ENCODE results near the gene CLMN.
A peak's percentile ranks its signal among the peaks of the same experiment; 100 is the strongest.

Gene CLMN

DNA sequence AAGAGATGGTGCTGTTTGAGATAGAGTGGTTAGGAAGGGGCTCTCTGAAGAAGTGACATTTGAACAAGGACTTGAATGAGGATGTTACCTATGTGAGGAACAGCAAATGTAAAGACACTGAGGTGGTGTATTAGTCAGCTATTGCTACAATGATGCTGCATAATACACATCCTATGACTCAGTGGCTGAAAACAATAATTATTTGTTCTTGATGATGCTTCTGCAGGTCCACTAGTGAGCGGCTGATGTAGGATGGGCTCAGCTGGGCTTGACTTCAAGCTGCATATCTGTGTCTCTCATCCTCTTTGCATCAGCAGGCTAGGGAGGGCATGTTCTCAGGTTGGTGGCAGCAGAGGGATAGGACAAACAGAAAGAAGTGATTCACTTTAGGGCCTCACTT, 21.4 kb upstream of the CLMN start:
- no peak for DNase-seq

DNA sequence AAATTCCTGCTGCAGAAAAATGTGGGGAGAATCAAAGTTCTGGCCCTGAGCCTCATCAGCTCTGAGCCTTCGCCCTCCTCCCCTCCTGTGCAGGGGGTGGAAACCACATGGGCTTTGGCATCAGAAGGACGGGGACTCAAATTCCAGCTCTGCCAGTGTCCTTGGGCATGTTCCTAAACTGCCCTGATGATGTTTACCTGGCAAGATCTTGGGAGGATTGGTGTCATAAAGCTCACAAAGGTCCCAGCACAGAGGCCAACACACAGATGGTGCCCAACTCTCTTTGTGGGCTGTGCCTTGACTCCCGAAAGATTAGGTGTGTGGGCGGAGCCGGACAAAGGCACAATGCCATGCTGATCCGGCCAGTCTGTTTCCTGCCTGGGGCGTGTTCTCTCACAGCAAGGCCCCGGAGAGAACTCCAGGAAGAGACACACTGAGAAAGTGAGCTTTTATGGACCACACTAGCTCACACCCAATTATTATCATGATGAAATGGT, 20.5 kb upstream of the CLMN start:
- DNase-seq: no peak

DNA sequence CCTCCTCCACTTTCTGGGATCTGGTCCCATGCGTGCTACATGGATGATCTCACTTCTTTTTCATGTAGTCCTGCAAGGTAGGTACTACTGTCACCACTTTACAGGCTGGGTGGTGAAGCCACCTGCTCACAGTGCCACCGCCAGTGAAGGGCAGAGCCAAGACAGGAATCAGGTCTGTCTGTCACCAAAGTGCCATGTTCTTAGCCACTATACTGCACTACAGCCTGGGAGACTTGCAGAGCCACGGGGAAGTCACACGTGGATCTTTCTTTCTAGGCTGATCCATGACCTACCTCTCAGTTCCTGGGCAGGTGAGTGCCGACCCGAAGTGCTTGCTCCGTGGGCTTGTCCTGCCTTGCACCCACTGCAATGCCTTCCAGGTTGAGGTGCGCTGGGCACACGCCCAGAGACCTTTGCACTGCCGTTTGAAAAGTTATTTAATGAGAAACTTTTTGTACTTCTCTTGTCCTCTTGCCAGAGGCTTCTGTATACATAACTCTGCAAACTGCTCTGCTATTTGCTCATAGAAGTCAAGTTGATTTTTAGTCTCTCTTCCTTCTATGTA, 19.7 kb upstream of the CLMN start:
- DNase-seq: no peak

DNA sequence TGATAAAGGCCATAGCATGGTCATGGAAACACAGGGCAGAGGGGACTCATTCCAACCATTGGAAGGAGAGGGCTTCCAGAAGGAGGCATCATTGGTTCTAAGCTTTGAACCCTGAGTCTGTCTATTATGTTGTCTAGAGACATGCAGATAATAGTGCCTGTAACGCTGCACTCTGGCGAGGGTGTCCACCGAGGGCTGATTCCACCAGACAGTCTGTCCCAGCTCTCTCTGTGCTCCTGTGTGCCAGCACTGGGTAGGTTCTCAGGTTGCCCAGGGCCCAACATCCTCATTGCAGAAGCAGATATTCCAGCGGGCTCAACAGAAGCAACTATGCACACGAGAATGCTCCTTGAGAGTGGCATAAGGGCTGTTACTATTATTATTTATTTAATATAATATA, 18.7 kb upstream of the CLMN start:
- no peak for DNase-seq

DNA sequence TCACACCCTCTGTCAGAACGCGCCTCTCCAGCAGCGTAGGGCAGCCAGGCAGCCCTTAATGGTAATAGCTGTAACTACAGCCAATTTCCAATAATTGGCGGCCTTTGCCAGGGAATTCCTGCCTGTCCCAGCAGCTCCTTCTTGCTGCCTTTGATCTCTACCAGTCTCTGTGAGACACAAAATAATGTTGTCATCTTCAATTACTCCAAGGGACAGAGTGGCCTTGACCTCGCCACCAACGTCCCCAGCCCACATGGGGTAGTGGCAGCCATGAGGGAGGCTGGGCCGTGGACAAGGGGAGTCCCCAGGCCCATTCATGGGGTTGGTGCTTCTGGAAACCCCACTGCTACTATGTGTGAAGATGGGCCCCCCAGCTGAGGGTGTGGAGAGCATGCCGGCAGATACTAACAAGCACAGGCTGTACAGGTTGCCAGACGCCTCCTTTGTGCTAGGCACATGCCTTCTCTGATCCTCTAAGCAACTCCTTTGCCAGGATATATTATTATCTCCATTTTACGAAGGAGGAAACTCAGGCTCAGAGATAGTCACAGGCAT, 17.4 kb upstream of the CLMN start:
- DNase-seq: no peak

DNA sequence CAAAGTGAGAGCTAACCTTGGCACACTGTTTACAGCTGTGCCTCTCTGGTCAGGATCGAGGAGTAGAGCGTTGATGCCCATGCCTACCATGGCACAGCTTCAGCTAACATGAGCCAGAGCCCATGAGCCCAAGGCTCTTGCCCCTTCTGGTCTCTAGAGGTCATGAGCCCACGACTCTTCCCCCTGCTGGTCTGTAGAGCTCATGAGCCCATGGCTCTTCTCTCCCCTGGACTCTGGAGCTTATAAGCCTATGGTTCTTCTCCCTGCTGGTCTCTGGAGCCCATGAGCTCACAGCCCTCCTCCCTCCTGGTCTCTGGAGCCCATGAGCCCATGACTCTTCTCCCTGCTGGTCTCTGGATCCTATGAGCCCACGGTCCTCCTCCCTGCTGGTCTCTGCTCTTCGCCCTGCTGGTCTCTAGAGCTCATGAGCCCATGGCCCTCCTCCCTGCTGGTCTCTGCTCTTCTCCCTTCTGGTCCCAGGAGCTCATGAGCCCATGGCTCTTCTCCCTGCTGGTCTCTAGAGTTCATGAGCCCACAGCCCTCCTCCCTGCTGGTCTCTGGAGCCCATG, 16.6 kb upstream of the CLMN start:
- no peak for DNase-seq

DNA sequence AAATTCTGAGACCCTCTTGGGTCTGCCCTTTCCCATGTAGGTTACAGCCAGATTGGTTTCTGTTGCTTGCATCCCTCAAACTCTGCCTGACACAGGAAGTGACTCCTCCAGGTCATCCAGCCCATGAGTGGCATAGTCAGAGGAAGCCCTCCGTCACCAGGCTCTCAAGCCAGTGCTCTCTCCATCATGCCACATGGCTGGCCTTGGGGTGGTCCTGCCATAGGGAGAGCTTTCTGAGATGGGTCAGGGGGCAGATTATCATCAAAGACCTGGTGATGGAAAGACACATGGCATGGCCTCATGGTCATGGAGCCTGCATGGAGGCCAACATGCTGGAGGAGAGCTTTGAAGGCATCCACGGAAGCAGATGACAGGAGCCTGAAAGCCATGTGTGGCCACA, 15.4 kb upstream of the CLMN start:
- DNase-seq: no peak

DNA sequence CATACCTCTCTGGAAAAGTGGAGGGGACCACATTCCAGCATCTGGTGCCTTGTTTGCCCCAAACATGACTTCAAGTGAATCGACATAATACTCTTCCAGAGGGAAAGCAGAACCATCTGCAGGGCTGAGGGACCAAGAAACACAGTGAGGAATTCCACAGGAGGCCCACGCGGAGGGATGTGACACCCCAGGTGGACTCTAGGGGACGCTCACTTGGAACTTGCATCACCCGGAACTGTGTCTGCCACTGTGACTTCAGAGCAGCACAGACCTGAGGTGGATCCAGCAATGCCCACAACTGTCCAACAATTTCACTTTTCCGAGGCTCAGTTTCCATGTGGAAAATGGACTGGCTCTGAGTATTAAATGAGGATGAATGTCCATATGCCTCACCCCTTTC, 14.3 kb upstream of the CLMN start:
- DNase-seq: no peak

DNA sequence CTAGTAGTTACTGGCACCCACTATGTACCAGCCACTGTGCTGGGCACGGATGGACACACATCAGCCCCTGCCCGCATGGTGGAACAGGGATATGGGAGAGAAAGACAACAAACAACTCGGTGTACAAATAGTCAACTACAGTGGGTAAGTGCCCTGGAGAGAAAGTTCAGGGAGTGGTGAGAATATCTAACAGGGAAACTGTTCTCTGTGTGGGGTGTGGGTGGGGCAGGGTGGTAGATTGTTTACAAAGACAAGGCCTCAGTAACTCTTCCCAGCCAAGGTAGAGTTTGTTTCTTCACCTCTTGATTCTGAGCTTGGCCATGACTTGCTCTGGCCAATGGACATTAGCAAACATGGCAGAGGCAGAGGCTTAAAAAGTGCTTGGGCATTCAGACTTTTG, 12.9 kb upstream of the CLMN start:
- DNase-seq: no peak

DNA sequence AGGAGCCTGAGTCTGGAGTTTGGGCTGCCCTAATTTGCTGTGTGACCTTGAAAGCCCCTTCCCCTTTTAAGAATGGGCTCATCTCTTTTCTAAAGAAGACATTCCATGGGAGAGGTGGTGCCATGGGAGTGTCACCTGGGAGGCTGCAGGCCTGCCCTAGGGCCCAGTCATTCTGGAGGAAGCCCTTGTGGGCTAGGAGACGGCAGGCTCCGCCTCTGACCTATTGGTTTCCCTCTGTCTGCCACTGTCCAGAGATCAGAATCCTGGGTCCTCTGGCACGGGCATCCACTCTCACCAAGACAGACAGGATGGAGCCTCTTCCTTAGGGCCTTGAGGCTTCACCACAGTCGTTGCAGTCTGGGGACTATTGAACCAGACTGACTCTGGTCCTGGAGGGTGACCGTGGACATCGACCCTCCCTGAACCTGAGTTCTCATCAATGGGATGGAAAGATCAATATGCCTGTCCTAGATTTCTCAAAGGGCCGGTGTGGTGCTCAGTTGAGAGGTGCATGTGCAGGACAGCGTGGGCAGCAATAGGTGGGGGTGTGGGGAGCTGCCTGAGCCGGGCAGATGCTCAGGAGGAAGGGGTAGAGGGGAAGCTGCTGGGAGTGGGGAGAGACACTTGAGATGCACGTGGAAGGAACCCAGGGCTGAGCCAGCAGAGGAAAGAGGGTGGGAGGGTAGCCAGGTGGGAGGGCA, 12.2 kb upstream of the CLMN start:
- no peak for DNase-seq

DNA sequence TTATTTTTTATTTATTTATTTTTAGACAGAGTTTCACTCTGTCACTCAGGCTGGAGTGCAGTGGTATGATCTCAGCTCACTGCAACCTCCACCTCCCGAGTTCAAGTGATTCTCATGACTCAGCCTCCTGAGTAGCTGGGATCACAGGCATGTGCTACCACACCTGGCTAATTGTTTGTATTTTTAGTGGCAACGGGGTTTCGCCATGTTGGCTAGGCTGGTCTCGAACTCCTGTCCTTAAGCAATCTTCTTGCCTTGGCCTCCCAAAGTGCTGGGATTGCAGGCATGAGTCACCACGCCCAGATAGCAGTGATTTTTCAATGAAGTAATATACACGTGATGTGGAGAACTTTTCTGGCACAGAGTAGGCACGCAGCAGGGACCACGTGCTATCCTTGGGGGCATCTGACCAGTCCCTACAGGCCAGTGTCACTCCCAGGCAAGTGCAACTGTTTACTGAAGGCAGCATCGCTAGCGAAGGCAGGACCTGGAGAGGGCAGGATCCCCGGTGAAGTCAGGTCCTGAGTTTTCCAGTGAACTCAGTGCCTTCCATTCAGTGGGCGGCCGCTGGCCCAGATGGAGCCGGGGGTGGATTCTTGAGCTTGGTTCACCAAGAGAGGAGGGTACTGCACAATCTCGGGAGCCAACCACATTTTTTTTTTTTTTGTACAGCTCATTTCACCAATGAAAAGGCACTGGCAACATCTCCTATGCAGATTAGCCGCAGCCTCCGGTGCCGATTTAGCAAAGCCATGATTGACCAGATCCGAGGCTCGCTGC, 11.1 kb upstream of the CLMN start:
- no peak for DNase-seq

DNA sequence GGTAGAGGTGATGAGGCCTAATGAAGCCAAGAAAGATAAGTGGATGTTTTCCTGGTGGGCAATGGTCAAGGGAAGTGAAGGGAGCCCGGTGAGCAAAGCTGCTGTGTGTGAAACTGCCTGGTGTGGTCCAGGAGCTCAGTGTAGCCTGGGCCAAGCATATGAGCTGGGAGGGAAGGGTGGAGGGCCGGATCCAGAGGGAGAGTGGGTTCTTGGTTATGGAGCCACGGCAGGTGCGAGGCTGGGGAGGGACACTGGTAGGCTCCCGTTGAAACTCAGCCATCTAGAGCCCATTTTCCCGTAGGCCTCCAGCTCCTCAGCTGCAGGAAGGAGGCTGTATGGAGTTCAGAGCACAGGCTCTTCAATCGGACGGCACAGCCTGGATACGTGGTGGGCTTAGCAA, 10.2 kb upstream of the CLMN start:
- no peak for DNase-seq

DNA sequence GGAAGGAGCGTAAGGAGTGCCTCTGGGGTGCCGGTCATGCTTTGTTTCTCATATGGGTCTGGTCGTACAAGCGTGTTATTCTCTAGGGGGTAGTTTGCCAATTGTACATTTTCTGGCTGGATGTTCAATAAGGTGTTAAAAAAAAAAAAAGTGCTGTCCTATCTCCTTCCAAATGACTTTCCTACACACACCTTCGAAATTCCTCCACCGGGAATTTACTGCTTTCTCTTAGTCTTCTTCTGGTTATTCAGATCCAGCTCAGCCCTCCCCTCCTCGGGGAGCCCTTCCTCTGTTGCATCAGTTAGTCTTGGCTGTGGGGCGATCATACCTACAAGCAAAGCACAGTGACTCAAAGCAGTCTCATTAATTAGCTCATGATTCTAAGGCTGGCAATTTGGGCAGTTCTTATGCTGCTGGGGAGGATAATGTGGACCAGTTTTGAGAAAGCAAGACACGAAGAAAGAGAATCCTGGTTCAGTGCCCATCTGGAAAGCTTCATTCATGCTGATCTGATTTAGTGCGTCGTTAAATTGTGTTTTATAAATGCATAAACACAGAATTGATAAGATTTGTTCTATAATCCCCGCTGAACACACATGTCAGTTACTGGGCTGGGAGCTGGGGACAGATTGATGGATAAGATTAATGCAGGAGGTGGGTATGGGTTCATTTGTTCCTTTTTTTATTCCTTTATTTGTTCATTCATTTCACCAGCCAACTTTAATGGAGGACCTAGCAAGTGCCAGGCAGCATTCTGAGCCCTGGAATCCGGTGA, 9.2 kb upstream of the CLMN start:
- DNase-seq: no peak

DNA sequence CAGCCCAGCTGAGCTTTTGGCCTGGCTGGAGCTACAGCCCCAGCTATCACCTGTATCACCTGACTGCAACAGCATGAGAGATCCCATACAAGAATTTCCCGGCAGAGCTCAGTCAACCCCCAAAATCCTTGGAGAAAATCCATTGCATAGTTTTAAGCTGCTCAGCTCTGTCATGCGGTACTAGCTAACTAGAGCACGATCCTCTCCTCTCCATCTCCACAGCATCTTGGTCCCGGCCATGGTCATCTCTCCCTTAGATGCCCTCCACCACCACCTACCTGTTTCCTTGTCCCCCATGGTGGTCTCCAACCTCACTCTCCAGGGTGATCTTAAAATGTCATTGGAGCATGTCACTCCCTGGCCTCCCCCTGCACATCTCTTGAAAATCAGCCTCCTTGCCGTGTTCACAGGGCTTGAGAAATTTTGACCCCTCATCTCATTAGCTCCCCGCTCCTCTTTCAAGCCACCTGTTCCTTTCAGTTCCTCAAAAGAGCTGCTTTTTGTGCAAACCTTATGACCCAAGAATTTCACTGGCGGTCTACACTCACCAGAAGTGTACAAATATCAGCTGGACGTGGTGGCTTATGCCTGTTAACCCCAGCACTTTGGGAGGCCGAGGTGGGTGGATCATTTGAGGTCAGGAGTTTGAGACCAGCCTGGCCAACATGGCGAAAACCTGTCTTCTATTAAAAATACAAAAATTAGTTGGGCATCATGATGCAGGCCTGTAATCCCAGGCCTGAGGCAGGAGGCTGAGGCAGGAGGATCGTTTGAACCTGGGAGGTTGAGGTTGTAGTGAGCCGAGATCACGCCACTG, 8.1 kb upstream of the CLMN start:
- no peak for DNase-seq

DNA sequence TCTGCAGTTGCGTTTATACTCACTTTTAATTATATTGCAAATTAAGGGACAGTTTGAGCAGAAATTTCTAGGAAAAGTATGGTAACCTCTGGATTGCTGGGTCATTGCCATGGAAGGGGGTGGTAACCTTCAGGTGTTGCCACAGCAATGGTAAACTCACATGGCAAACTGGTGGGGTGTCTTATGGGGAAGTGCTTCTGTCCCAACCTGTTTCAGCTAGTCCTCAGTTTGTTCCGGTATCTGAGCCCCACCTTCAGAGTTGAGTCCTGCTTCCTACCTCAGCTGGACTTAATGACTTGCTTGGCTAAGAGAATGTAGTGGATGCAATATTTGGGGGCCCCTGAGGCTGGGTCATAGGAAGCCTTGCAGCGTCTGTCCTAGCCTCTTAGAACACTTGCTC, 7.3 kb upstream of the CLMN start:
- DNase-seq: peak in 1 of 2 donors; percentile 47

DNA sequence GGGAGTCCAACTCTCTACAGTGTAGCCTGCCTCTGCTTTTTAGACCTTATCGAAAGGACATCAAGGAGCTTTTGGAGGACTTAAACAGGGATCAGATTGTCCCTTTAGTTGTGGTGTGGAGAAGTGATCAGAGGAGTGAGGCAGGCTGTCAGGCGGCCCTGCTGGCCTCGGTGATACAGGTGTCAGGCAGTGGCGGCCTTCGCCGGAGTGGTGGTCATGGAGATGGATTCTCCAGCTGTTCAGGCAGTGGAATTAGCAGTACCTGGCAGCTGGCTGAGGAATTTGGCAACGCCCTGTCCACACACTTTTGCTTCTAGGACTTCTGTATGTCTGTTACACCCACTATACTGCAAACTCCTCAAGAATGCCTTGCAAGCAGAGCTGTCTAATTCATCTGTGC, 4.2 kb upstream of the CLMN start:
- no peak for DNase-seq

DNA sequence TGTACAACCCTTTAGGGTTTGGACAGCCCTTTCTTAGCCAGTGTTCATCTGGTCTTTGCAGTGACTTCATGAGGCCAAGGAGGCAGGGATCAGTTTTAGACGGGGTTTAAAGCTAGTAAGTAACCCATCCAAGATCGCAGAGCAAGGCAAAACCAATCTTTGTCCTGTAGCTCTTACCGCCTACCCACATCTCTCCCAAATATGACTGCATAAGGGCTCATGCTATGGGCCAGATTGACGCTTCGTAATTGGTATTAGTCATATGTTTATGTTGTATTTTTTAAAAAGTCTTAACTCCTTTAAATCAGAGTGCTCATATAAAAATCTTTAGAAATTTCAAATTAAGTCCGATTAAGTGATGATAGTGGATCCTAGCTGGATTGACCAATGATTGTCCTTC, 3.7 kb upstream of the CLMN start:
- DNase-seq: no peak

DNA sequence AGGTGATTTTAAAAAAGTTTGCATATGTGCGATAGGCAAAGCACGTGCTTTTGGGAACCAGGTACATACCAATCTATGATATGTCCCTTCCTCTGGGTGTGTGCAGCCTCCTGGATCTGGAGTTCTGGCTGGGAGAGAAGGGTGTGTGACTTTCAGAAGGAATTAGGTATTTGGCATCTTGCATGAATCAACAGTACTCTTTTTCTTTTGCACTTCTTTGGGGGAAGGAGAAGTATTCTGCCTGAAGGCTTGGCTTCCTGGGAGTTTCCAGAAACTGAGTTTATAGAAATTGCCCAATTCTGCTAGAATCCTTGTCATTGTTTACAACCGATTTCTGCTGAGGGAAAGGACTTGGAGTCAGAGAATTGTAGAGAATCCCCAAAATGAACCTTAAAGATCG, 2.9 kb upstream of the CLMN start:
- peak; percentile 82 to 85 for DNase-seq

DNA sequence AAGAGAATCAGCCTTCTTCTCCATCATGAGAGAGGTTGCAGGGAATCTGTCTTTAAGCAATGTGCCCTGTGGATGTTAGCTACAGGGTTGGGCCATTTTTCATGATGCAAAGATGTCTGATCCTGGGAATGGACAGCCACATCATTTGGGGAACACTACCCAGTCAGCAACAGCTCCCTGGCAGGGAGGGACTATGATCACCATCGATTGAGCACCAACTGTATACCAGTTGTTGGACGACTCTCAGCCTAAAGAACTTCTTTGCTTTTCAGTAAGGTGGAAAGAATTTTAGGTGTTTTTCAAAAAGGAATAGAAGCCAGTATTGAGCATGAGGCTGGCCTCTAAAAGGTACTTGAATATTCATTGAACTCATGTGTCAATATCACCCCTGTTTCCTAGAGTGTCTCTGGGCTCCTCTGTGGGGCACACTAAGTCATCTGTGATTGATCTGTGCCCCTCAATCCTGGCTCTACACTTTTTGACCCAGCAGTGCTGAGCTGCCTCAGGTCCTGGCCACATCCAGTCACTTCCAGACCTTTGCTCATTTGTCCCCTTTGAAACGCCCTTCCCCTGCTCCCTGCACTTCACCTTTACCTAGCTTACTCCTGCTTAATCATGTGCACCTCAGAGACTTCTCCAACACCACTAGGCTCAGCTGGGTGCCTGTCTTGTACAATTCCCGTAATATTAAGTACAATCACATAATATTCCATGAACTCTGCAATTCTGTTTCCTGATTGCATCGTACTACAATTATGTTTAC, 2.2 kb upstream of the CLMN start:
- DNase-seq: no peak

DNA sequence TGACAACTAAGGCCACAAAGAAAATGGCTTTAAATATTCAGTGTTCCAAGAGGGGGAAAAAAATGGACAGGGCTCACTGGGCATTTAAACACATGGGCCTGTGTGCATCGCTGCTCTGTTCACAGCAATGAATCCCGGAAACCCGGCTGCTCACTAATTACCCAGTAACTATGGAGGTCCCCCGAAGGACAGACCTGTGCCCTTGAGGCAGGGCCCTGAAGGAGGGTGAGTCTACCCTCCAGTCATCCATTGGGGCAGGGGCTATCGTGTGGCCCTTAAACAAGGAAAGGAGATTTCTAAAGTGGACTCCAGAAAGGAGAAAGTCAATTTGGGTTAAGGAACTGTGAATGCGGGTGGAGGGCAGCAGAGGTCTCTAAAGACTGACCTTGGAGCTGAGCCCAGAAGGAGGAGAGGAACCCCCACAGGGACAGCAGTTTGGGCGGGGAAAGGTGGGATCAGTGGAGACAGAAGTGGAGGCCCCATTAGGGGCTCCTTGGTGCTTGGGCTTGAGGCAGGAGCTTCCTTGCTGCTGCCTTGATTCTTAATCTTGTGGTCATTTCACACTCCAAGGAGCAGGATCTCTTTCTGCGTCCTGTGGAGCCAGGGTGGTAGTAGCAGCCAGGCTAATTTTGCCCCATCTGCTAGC, 1.4 kb upstream of the CLMN start:
- no peak for DNase-seq
